Vagina (tissue), 2 donors: ENCODE measurements around the gene RABL6.

ENCODE experiments used
- POLR2A ChIP-seq, 2 donors: fragments of 450-650 bp; IDR thresholded peaks; one replicate each; pipeline ENCODE4 v1.6.1; 2017; ENCODE audit warnings: antibody characterized with exemption in 2 of 2, mild to moderate bottlenecking in 2 of 2, moderate library complexity in 2 of 2
- POLR2AphosphoS5 ChIP-seq, 2 donors: sonication (generic); formaldehyde crosslinking; IDR thresholded peaks; one replicate each; pipeline ENCODE4 v1.9.0; 2017; ENCODE audit warnings: antibody characterized with exemption in 2 of 2, mild to moderate bottlenecking in 2 of 2, low read depth in 1 of 2; ENCODE audit not compliant: insufficient read depth in 1 of 2
- TF ChIP-seq, protein P1 (sequence below), 3 experiments: fragments of 450-650 bp in 2 of 3; fragments of 200-600 bp in 1 of 3; sonication (generic) in 1 of 3; IDR thresholded peaks; one replicate each; pipeline ENCODE4 v1.5.1; 2017 to 2019; ENCODE audit warnings: antibody characterized with exemption in 3 of 3, mild to moderate bottlenecking in 2 of 3, moderate library complexity in 2 of 3

DNA sequence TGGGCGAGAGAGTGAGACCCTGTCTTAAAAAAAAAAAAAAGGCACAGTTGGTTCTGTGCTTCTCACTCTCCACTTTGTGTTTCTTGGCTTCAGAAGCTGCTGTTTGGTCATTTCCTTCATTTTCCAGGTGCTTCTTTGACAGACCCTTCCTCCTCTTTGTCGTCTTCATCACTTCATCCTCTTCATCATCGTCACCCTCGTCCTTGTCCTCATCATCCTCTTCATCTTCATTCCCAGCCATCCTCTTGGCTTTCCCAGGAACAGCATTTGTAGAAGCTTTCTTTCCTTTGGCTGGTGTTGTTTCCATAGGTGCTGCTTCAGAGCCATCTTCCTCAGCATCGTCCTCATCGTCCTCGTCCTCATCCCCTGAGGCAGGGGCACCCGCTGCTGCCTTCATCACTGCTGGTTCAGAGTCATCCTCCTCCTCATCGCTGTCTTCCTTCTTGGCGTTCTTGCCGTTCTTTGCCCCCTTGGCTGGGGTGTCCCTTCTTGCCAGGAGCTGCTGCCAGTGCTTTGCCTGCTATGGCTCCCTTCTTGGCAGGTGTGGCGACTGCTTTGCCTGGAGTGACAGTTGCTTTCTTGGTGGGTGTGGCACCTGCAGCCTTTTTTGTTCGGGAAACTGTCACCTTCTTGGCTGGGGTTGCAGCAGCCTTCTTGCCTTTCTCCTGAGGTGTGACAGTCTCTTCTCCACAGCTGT, 7.1 kb downstream of the RABL6 start:
- TF ChIP-seq POLR2A (IDR thresholded peaks at IDR 0.05): no peak
- TF ChIP-seq, protein P1, sequence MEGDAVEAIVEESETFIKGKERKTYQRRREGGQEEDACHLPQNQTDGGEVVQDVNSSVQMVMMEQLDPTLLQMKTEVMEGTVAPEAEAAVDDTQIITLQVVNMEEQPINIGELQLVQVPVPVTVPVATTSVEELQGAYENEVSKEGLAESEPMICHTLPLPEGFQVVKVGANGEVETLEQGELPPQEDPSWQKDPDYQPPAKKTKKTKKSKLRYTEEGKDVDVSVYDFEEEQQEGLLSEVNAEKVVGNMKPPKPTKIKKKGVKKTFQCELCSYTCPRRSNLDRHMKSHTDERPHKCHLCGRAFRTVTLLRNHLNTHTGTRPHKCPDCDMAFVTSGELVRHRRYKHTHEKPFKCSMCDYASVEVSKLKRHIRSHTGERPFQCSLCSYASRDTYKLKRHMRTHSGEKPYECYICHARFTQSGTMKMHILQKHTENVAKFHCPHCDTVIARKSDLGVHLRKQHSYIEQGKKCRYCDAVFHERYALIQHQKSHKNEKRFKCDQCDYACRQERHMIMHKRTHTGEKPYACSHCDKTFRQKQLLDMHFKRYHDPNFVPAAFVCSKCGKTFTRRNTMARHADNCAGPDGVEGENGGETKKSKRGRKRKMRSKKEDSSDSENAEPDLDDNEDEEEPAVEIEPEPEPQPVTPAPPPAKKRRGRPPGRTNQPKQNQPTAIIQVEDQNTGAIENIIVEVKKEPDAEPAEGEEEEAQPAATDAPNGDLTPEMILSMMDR (IDR thresholded peaks at IDR 0.05): no peak
- TF ChIP-seq POLR2AphosphoS5 (IDR thresholded peaks at IDR 0.05; ENCODE audit: insufficient read depth in 1 of 2, low read depth in 1 of 2): no peak
